Measurements from ENCODE around the gene UGP2.
"Not testable (repeated sequence)": the region's sequence is repeated elsewhere in the genome, so short reads cannot be mapped to it uniquely, and the experiment has no call there.

Gene UGP2

GRCh38 chr2:63841254-63842022, at the start of gene UGP2:
TSS of gene UGP2 (plus strand) at chr2:63841896. CDS start at chr2:63842186, 290 bp downstream.
- DNase-seq = peak; percentile 84

DNA sequence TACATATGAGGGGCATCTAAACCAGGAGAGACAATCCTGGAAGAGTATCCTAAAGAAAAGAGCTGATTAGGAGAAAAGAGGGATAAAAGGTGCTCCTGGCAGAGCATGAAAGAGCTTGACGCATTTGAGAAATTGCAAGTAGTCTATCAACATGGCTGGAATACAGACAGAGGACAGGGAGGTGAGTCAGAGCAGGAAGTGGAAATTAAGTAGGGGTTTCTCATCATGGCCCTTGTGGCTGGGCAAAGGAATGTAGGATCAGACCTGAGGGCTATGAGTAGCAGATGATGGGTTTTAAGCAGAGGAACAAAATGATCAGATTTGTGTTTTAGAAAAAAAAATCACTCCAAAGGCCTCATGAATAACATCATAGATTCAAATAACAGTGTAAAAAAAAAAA, 49.2 kb upstream of the UGP2 start:
- DNase-seq = no peak

DNA sequence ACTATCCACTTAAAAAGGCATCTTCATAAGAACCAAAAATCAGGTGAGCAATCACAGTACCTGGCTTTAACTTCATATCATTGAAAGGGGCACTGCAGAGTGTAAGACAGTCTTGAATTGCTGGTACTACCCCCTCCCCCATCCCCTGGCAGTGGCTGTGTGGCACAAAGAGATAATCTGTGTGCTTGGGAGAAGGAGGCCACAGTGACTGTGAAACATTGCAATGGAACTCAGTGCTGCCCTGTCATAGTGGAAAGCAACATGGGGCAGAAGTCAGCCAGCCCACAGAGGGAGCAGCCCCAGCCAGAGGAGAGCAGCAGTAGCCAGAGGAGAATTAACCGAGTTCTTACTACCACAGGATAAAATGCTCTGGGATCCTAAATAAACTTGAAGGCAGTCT, 45.3 kb upstream of the UGP2 start:
- no peak for DNase-seq

DNA sequence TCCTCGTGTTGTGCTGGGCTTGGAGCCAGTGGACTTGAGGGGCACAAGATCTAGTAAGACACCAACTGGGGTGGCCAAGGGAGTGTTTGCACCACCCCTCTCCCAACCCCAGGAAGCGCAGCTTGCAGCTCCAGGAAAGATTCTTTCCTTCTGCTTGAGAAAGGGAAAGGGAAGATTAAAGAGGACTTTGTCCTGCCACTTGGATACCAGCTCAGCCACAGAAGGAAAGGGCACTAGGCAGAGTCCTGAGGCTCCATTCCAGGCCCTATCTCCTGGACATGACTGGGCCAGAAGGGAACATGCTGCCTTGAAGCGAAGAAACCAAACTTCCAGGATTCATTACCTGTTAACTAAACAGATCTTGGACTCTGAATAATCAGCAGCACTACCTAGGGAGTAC, 44.9 kb upstream of the UGP2 start:
- DNase-seq = no peak

GRCh38 chr2:63801455-63801854, 40.2 kb upstream of the UGP2 start:
- DNase-seq = no peak

DNA sequence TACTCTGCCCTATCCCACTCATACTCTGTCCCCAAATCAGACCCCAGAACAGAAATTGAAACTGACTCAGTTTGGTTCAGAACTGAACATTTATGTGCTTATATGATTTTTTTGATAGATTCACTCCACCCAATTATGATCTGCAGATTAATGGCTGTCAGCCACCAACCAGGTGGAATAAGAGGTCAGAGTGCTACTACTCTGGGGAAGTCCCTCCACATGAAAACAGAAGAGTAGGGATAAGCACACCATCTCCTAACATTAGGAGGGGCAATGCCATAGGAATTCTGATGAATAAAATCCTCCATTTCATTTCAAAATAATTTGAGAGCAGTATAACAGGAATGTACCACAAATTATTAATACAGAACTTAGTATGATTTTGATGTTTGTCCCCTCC, 36.3 kb upstream of the UGP2 start:
- no peak for DNase-seq

GRCh38 chr2:63808036-63808435, 33.7 kb upstream of the UGP2 start:
- DNase-seq = not testable (repeated sequence)

- DNase-seq = not testable (repeated sequence)
These were observed 32.8 kb upstream of the UGP2 start for GRCh38 chr2:63808911-63809310.

DNA sequence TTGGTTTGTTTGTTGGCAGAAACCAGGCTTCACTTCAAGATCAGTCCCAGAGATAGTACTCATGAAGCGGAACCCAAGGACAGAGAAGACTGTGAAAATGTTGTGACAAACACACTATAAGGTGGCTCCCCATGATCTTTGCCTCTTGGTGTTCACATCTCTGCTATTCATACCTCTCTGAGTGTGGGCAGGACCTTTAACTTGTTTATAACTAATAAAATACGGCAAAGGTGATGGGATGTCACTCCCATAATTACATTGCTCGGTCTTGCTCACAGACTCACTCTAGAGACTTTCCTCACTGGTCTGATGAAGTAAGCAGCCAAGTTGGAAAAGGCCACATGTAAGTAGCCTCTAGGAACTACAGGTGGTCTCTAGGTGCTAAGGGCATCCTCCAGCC, 30.6 kb upstream of the UGP2 start:
- DNase-seq = no peak

DNA sequence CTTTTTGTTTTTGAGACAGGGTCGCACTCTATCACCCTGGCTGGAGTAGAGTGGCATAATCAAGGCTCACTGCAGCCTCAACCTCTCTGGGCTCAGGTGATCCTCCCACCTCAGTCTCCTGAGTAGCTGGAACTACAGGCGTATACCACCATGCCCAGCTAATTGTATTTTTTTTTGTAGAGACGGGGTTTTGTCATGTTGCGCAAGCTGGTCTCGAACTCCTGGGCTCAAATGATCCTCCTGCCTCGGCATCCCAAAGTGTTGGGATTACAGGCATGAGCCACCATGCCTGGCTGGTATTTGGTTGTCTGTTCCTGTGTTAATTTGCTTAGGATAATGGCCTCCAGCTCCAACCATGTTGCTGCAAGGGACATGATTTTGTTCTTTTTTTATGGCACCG, 29.8 kb upstream of the UGP2 start:
- not testable (repeated sequence) for DNase-seq

DNA sequence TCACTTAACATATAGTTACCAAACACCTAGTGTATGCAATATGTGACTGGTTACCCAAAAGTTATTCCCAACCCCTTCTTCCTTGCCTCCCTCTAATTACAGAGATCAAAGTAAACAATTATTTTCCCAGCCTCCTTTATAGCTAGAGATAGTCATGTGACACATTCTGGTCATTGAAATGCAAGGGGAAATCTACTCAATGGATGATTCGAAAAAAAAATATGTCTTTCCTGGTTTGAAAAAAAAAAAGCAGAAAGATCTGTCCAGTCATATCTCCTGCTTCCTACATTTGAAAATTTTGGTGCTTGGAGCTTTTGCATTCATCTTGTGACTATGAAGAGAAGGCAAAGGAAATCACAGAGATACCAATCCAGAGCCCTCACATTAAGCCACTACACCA, 27.6 kb upstream of the UGP2 start:
- DNase-seq = no peak

- no peak for DNase-seq
These were observed 24.3 kb upstream of the UGP2 start for GRCh38 chr2:63817382-63817781.

DNA sequence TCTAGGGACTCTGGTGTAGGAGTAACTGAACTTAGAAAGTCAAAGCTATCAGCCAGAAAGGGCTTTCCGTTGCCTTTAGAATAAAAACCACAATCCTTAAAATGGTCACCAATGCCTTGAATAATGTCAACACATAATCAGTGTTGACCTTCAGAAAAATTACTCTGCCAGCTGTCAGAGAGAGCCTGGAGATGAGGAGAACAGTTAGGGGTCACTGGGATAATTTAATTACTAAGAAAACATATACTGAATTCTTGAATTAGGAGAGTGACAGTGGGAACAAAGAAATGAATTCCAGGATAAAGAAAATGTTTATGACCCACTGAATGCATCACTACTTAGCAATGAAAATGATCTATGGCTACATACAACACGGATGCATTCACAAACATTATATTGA, 23.4 kb upstream of the UGP2 start:
- no peak for DNase-seq

DNA sequence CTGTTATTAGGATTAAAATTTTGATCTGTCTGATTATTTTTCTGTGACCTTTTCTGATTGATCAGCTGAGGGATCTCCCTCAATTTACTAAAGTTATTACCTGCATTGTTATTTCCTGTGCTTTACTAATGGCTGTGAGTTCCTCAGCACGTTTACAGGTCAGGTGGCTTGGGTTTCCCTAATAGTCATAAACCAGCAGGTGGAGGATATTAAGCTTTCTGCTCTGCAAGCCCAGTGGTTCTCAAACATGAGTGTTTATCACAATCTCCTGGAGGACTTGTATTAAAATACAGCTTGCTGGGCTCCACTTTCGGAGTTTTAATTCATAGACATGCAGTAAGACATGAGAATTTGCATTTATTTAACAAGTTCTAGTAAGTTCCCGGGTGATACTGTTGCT, 22.4 kb upstream of the UGP2 start:
- no peak for DNase-seq

GRCh38 chr2:63819765-63820717, 21.7 kb upstream of the UGP2 start:
- no peak for DNase-seq

- no peak for DNase-seq
These were observed 20.7 kb upstream of the UGP2 start for GRCh38 chr2:63820969-63821368.

GRCh38 chr2:63821396-63821795, 20.3 kb upstream of the UGP2 start:
- no peak for DNase-seq

GRCh38 chr2:63822478-63822877, 19.2 kb upstream of the UGP2 start:
- DNase-seq = no peak

DNA sequence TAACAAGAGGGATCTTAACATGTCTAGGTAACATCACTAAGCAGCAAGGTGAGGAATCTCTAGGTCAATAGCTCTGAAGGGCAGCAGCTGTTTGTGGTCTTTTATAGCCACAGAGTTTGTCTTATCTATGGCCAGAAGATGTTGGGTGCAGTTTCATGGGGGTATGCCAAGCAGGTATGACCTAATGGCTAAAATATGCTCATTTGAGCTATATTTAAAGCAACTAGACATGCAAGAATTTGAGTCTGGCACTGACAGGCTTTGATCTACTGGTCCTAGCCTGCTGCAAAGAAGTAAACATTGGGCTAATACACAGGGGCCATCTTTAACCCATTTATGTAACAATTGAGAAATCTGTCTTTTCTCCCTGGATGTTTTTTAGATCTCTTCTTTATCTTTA, 13.9 kb upstream of the UGP2 start:
- DNase-seq = no peak

GRCh38 chr2:63831176-63831575, 10.5 kb upstream of the UGP2 start:
- no peak for DNase-seq

DNA sequence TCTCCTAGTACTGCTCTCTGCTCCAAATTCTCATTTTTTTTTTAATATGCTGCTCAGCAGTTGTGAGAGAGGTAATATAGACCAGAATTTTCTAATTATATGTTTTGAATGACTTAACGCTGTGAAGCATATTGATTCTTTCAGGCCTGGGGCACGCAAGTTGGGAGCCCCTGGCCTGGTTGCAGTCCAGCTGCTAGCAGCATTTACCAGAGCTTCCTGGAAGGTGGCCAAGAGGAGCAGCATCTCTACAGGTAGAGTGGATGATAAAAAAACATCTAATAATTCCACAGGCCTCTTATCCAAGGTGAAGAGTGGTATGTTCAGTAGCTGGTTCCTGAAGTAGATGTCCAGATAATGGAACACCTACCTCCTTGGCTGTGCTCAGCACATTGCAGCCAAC, 7.3 kb upstream of the UGP2 start:
- DNase-seq = no peak

DNA sequence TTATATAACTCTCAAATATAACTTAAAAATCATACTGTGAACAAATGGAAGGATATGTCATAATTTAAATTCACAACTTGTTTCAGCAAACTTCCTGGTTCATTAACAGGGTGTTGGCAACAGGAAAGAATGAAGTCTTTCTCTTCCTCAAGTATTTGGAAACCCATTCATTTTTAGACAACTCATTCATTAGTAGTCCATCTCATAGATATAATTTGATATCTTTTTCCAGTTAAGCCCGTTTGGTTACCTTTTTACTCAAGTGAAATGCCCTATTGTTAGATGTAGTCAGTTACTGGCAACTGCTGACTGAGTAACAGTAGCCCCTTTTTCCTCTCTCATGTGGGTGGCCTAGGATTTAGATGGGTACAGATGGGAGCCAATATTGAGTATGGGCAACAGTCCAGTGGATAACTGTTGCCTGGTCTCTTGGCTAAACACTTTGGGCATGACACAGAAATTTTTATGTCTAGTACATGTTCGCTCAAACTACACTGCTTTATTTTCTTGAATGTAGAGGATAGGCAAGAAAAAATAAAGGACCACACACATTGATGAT, 4.6 kb upstream of the UGP2 start:
- DNase-seq = no peak

- no peak for DNase-seq
These were observed 1.5 kb upstream of the UGP2 start for GRCh38 chr2:63840081-63840784.

Measured in stimulated activated CD4-positive, alpha-beta T cell treated with anti-CD3 and anti-CD28 coated beads, Interleukin-1b, Interleukin-23, amount 100 ng/mL, for 48 hours (primary cell).